ENCODE results near the gene RGS2. TPM values are rescaled to one million over a fixed set of nuclear protein-coding genes. Genes with fewer than 3 reads are reported as not detected.

Gene RGS2
- total RNA-seq, 1 experiment from 2014 or later, result 4.5 TPM

DNA sequence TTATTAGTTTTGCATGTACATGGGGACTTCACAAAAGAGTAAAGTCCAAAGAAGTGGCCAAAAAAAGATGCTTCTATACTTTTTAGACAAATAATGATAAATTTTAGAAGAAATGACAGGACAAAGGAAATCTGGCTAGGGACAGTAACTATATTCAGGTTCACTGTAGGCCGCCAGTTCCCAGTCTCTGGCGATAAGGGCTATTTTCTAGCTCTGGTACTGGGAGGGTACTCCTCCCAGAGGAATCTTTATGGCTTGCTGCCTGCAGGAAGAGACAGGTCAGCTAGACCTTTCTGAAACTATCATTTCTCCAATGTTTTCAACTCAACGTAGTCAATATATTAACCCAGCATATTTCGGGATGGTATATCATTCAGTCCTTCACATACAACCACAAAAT, 37.5 kb upstream of the RGS2 start:
- Histone ChIP-seq H3K9me3 (ENCODE audit: control insufficient read depth, insufficient read depth, low read depth, low read length) (no peaks in the 10 kb centered on the region), H3K4me3 (ENCODE audit: low read depth in 2 of 2, low read length in 2 of 2) (no peak overlapping the region), H3K27me3 (ENCODE audit: control insufficient read depth, insufficient read depth, low read length) (no peaks in the 10 kb centered on the region), H3K27ac (ENCODE audit: low read length) (no peak overlapping the region), H3K4me1 (ENCODE audit: control insufficient read depth, insufficient read depth, low read length) (no peaks in the 10 kb centered on the region), H3K36me3 (ENCODE audit: control insufficient read depth, insufficient read depth, low read length) (no peaks in the 10 kb centered on the region)
- DNase-seq (ENCODE audit: low read depth, low spot score) (no peak), ATAC-seq (no peak)
- in situ Hi-C loops (cut with HindIII; ENCODE audit: low pct_unique_long_range_greater_than_20kb, low sequenced_read_pairs) (no loop called here), intact Hi-C loops (cut with micrococcal nuclease; ENCODE audit: unreplicated experiment) (no loop called here)
- BruUV-seq (replicated peaks), result no TSS peak
- CTCF ChIA-PET, result no interaction called here
- TF ChIP-seq POLR2AphosphoS5 (IDR thresholded peaks at IDR 0.05; ENCODE audit: low read depth, low read length) (no peak), TCF7L2 (IDR thresholded peaks at IDR 0.05; ENCODE audit: low read depth, low read length) (no peak), SIN3A (IDR thresholded peaks at IDR 0.05; ENCODE audit: borderline replicate concordance, insufficient read depth, low read depth, low read length) (no peak)
- TF ChIP-seq, protein P1, sequence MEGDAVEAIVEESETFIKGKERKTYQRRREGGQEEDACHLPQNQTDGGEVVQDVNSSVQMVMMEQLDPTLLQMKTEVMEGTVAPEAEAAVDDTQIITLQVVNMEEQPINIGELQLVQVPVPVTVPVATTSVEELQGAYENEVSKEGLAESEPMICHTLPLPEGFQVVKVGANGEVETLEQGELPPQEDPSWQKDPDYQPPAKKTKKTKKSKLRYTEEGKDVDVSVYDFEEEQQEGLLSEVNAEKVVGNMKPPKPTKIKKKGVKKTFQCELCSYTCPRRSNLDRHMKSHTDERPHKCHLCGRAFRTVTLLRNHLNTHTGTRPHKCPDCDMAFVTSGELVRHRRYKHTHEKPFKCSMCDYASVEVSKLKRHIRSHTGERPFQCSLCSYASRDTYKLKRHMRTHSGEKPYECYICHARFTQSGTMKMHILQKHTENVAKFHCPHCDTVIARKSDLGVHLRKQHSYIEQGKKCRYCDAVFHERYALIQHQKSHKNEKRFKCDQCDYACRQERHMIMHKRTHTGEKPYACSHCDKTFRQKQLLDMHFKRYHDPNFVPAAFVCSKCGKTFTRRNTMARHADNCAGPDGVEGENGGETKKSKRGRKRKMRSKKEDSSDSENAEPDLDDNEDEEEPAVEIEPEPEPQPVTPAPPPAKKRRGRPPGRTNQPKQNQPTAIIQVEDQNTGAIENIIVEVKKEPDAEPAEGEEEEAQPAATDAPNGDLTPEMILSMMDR (IDR thresholded peaks at IDR 0.05), result no peak
- TF ChIP-seq, protein P2, sequence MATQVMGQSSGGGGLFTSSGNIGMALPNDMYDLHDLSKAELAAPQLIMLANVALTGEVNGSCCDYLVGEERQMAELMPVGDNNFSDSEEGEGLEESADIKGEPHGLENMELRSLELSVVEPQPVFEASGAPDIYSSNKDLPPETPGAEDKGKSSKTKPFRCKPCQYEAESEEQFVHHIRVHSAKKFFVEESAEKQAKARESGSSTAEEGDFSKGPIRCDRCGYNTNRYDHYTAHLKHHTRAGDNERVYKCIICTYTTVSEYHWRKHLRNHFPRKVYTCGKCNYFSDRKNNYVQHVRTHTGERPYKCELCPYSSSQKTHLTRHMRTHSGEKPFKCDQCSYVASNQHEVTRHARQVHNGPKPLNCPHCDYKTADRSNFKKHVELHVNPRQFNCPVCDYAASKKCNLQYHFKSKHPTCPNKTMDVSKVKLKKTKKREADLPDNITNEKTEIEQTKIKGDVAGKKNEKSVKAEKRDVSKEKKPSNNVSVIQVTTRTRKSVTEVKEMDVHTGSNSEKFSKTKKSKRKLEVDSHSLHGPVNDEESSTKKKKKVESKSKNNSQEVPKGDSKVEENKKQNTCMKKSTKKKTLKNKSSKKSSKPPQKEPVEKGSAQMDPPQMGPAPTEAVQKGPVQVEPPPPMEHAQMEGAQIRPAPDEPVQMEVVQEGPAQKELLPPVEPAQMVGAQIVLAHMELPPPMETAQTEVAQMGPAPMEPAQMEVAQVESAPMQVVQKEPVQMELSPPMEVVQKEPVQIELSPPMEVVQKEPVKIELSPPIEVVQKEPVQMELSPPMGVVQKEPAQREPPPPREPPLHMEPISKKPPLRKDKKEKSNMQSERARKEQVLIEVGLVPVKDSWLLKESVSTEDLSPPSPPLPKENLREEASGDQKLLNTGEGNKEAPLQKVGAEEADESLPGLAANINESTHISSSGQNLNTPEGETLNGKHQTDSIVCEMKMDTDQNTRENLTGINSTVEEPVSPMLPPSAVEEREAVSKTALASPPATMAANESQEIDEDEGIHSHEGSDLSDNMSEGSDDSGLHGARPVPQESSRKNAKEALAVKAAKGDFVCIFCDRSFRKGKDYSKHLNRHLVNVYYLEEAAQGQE (IDR thresholded peaks at IDR 0.05; ENCODE audit: insufficient read depth in 1 of 2, low read depth in 2 of 2, low read length in 1 of 2), result no peak
- POLR2A ChIA-PET, result no interaction called here

DNA sequence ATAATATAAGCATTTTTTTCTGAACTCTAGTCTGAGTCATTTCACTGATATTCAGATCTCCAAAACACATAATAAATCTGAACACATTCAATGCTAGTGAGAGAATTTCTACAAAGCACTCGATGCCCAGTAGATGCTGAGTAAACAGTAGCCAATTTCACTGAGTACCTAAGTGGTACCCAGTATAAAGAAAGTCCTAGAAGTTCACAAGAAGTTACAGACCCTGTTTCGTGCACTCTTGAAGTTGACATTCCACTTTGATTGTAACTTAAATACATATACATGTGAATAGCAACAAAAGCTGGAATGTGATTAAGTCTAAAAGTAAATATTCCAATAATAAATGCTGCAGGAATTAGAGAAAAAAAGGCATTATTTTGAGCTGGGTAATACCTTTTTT, 33.2 kb upstream of the RGS2 start:
- CTCF ChIA-PET, result no interaction called here
- TF ChIP-seq SIN3A (IDR thresholded peaks at IDR 0.05; ENCODE audit: borderline replicate concordance, insufficient read depth, low read depth, low read length) (no peak), TCF7L2 (IDR thresholded peaks at IDR 0.05; ENCODE audit: low read depth, low read length) (no peak), POLR2AphosphoS5 (IDR thresholded peaks at IDR 0.05; ENCODE audit: low read depth, low read length) (no peak)
- TF ChIP-seq, protein P1 (IDR thresholded peaks at IDR 0.05), result no peak
- TF ChIP-seq, protein P2 (IDR thresholded peaks at IDR 0.05; ENCODE audit: insufficient read depth in 1 of 2, low read depth in 2 of 2, low read length in 1 of 2), result no peak
- intact Hi-C loops (cut with micrococcal nuclease; ENCODE audit: unreplicated experiment) (no loop called here), in situ Hi-C loops (cut with HindIII; ENCODE audit: low pct_unique_long_range_greater_than_20kb, low sequenced_read_pairs) (no loop called here)
- no peak for DNase-seq (ENCODE audit: low read depth, low spot score)
- Histone ChIP-seq H3K4me3 (ENCODE audit: low read depth in 2 of 2, low read length in 2 of 2) (no peak overlapping the region), H3K4me1 (ENCODE audit: control insufficient read depth, insufficient read depth, low read length) (no peaks in the 10 kb centered on the region), H3K27me3 (ENCODE audit: control insufficient read depth, insufficient read depth, low read length) (no peaks in the 10 kb centered on the region), H3K27ac (ENCODE audit: low read length) (no peak overlapping the region), H3K9me3 (ENCODE audit: control insufficient read depth, insufficient read depth, low read depth, low read length) (no peaks in the 10 kb centered on the region), H3K36me3 (ENCODE audit: control insufficient read depth, insufficient read depth, low read length) (no peaks in the 10 kb centered on the region)
- ATAC-seq, result no peak
- POLR2A ChIA-PET, result no interaction called here
- no TSS peak for BruUV-seq (replicated peaks)
